GM12875 (cell line): ENCODE measurements around the gene LYRM4.

Experiments used
- H3K4me3 ChIP-seq: one replicate; pipeline ENCODE4 v1.5.1; 2011; ENCODE audit warnings: low read depth, low read length, control low read depth
- TF ChIP-seq, protein P1 (sequence below): IDR thresholded peaks from 2 replicates; pipeline ENCODE4 v1.5.1; 2011; ENCODE audit warnings: low read depth, mild to moderate bottlenecking, control low read depth, inconsistent platforms, low read length, moderate library complexity, borderline replicate concordance; ENCODE audit not compliant: insufficient read depth

LYRM4 gene

GRCh38 chr6:5098501-5099270 is 162.1 kb downstream of the LYRM4 start:
- no peak overlapping the region for H3K4me3 ChIP-seq
- TF ChIP-seq, protein P1, sequence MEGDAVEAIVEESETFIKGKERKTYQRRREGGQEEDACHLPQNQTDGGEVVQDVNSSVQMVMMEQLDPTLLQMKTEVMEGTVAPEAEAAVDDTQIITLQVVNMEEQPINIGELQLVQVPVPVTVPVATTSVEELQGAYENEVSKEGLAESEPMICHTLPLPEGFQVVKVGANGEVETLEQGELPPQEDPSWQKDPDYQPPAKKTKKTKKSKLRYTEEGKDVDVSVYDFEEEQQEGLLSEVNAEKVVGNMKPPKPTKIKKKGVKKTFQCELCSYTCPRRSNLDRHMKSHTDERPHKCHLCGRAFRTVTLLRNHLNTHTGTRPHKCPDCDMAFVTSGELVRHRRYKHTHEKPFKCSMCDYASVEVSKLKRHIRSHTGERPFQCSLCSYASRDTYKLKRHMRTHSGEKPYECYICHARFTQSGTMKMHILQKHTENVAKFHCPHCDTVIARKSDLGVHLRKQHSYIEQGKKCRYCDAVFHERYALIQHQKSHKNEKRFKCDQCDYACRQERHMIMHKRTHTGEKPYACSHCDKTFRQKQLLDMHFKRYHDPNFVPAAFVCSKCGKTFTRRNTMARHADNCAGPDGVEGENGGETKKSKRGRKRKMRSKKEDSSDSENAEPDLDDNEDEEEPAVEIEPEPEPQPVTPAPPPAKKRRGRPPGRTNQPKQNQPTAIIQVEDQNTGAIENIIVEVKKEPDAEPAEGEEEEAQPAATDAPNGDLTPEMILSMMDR: no peak

DNA sequence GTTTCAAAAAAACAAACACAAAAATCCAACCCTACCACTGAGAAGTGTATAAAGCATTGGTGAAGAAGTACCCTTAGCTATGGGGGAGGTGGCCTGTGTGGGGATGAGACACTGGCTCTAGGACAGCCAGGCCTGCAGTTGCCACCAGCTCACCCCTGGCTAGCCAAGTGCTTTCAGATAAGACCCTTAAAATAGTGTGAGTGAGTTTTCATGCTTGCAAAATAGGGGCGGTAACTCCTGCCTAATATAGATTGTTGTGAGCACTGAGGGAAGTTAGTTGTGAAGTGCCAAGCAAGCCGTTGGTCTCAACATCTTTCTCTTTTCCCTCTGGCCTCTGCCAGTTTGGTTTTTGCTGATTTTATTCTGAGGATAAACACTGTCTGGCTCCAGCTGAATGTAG is 164.3 kb downstream of the LYRM4 start:
- H3K4me3 ChIP-seq: no peak overlapping the region
- TF ChIP-seq, protein P1: no peak

GRCh38 chr6:5095236-5095635 is 165.5 kb downstream of the LYRM4 start:
- H3K4me3 ChIP-seq: no peak overlapping the region
- TF ChIP-seq, protein P1: no peak

DNA sequence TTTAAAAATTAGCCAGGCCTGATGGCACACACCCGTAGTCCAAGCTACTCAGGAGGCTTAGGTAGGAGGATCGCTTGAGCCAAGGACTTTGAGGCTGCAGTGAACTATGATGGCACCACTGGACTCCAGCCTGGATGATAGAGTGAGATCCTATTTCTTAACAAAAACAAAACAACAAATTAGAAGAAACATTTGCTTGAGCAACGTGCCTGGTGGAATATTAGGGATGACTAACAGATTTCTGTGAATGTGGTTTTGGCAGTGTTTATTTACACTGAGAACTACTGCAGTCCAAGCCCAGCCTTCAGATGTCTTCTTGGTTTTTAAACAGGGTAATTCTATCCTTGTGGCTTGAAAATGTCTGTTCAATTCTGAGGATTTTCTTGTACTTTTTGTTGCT is 166.4 kb downstream of the LYRM4 start:
- no peak overlapping the region for H3K4me3 ChIP-seq
- TF ChIP-seq, protein P1: no peak

- TF ChIP-seq, protein P1: no peak
Measured at GRCh38 chr6:5093231-5094015, 167.3 kb downstream of the LYRM4 start.

DNA sequence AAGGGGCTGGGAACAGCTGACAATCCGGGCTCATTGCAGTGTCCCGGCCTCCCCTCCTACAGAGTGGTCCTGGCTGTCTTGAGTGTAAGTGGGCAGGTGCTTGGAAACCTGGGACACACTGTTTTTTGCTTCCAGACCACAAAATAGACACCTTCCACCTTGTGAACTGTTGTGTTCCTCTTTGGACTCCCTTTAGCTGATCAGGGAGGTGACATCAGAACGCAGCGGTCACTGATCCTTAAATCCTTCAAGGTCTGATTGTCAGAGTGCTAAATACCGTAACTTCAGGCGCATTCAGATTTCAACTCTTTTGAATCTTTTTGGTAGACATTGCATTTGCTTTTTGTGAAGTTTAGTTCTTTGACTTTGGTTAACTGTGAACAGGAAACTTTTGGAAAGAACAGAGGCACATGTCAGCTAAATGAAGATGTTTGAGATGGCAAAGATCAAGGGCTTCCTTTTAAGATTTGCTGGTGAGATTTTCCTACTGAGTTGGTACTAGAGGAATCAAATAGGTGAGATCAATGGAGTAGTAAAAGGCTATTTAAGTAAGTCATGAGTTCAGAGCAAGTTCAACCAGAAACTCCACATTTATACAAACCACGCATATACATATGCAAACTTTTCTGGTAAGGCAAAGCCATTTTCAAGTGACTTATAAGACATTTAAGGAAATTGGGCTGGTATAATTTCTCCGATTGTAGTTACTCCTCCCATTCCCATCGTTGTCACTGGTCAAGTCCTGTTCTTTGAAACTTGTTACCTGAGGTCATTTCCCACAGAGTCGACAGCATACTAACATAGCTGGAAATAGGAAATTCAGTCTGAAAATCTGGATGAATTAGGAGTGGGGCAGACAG is 169.3 kb downstream of the LYRM4 start:
- TF ChIP-seq, protein P1: no peak
- no peak overlapping the region for H3K4me3 ChIP-seq

More at GRCh38 chr6:5093231-5094015, 167.3 kb downstream of the LYRM4 start:
- no peak overlapping the region for H3K4me3 ChIP-seq
